ENCODE data around the gene SHROOM1. TPM values are rescaled to one million over a fixed set of nuclear protein-coding genes. Genes with fewer than 3 reads are reported as not detected.
A peak's percentile ranks its signal among the peaks of the same experiment; 100 is the strongest.

SHROOM1 gene
- total RNA-seq, 2 experiments from 2014 or later: 2.0 to 2.1 TPM

GRCh38 chr5:132823481-132824050 lies 6.9 kb downstream of the SHROOM1 start:
- ChIA-PET POLR2A (interaction anchor here (0.9 to 1.3 kb wide), 2 partner anchors 9 to 202 kb away, joined by 3 read pairs; no protein-coding TSS in a partner anchor), CTCF (interaction anchor here (1.0 to 3.2 kb wide), 5 partner anchors 9 to 317 kb away, joined by 3 to 15 read pairs (median 3); partner anchors contain the start of gene CCNI2)
- Mint-ChIP-seq H3K4me3 (no peak overlapping the region), H3K9me3 (no peaks in the 10 kb centered on the region), H3K4me1 (ENCODE audit: low read depth) (peaks cover 10% of the 10 kb centered on the region), H3K27ac (no peak overlapping the region), H3K27me3 (peaks cover 57% of the 10 kb centered on the region), H3K36me3 (ENCODE audit: low read depth) (no peaks in the 10 kb centered on the region)
- intact Hi-C loops (cut with micrococcal nuclease): loop anchor here (5.0 to 10.0 kb wide), 2 partner anchors 76 to 439 kb away; partner anchors contain the start of gene CCNI2
- no peak for TF ChIP-seq CTCF (IDR thresholded peaks at IDR 0.05)
- DNase-seq (no peak), ATAC-seq (no peak)

- ChIA-PET CTCF (interaction anchor here (1.0 kb wide), 2 partner anchors 60 to 75 kb away, joined by 3 read pairs; partner anchors contain the start of gene CCNI2), POLR2A (interaction anchor here (0.9 kb wide), 1 partner anchor 9 kb away, joined by 3 read pairs; no protein-coding TSS in a partner anchor)
- Mint-ChIP-seq H3K9me3 (no peaks in the 10 kb centered on the region), H3K27ac (no peak overlapping the region), H3K4me3 (no peak overlapping the region), H3K4me1 (ENCODE audit: low read depth) (peaks cover 10% of the 10 kb centered on the region), H3K27me3 (peaks cover 54% of the 10 kb centered on the region), H3K36me3 (ENCODE audit: low read depth) (no peaks in the 10 kb centered on the region)
- intact Hi-C loops (cut with micrococcal nuclease): loop anchor here (5.0 to 10.0 kb wide), 2 partner anchors 76 to 438 kb away; partner anchors contain the start of gene CCNI2
- DNase-seq: peak; percentile 33
- no peak for TF ChIP-seq CTCF (IDR thresholded peaks at IDR 0.05)
- no peak for ATAC-seq
Observed at GRCh38 chr5:132822650-132823480, 7.6 kb downstream of the SHROOM1 start.

GRCh38 chr5:132821791-132822190 lies 8.7 kb downstream of the SHROOM1 start:
- Mint-ChIP-seq H3K4me1 (ENCODE audit: low read depth) (peaks cover 10% of the 10 kb centered on the region), H3K27ac (no peak overlapping the region), H3K4me3 (no peak overlapping the region), H3K27me3 (peaks cover 47% of the 10 kb centered on the region), H3K36me3 (ENCODE audit: low read depth) (no peaks in the 10 kb centered on the region), H3K9me3 (no peaks in the 10 kb centered on the region)
- POLR2A ChIA-PET: interaction anchor here (0.9 kb wide), 1 partner anchor 9 kb away, joined by 3 read pairs; no protein-coding TSS in a partner anchor
- intact Hi-C loops (cut with micrococcal nuclease): loop anchor here (5.0 to 10.0 kb wide), 2 partner anchors 74 to 437 kb away; partner anchors contain the start of gene CCNI2
- TF ChIP-seq CTCF (IDR thresholded peaks at IDR 0.05): no peak
- DNase-seq: no peak
- CTCF ChIA-PET: interaction anchor here (1.0 to 6.0 kb wide), 15 partner anchors 8 to 435 kb away, joined by 4 to 62 read pairs (median 13); partner anchors contain the start of genes CCNI2, GDF9, KIF3A and SHROOM1
- ATAC-seq: no peak

- ChIA-PET CTCF (interaction anchor here (1.0 to 6.0 kb wide), 26 partner anchors 9 to 438 kb away, joined by 3 to 62 read pairs (median 9); partner anchors contain the start of genes CCNI2, GDF9, IL13 and KIF3A), POLR2A (interaction anchor here (0.9 kb wide), 1 partner anchor 10 kb away, joined by 3 read pairs; no protein-coding TSS in a partner anchor)
- no peak for ATAC-seq
- Mint-ChIP-seq H3K27ac (no peak overlapping the region), H3K4me1 (ENCODE audit: low read depth) (peaks cover 10% of the 10 kb centered on the region), H3K27me3 (peaks cover 43% of the 10 kb centered on the region), H3K36me3 (ENCODE audit: low read depth) (no peaks in the 10 kb centered on the region), H3K4me3 (no peak overlapping the region), H3K9me3 (no peaks in the 10 kb centered on the region)
- no peak for DNase-seq
- TF ChIP-seq CTCF (IDR thresholded peaks at IDR 0.05): no peak
- intact Hi-C loops (cut with micrococcal nuclease): loop anchor here (5.0 to 10.0 kb wide), 2 partner anchors 74 to 437 kb away; partner anchors contain the start of gene CCNI2
Observed at GRCh38 chr5:132821350-132821749, 9.1 kb downstream of the SHROOM1 start.

Data from activated CD8-positive, alpha-beta T cell treated with anti-CD3 and anti-CD28 coated beads for 36 hours (primary cell).